Head of caudate nucleus (tissue), 42 donors: Measurements from ENCODE around the gene IPMK.
"Not testable (repeated sequence)": the region's sequence is repeated elsewhere in the genome, so short reads cannot be mapped to it uniquely, and the experiment has no call there.

Source experiments
- DNase-seq, 42 donors: peaks; one replicate each; pipeline versions ENCODE4 v3.0.0 to v3.0.0-alpha.2; 2020 to 2021; ENCODE audit warnings: mixed read lengths in 7 of 42
- intact Hi-C: fragments of 100-400 bp; cut with DNase I; formaldehyde crosslinking; loops from one replicate; pipeline ENCODE4 v1.15.0; 2022

IPMK gene

GRCh38 chr10:58240531-58240930, 27.2 kb downstream of the IPMK start:
- no peak for DNase-seq
- intact Hi-C loops: no loop called here

DNA sequence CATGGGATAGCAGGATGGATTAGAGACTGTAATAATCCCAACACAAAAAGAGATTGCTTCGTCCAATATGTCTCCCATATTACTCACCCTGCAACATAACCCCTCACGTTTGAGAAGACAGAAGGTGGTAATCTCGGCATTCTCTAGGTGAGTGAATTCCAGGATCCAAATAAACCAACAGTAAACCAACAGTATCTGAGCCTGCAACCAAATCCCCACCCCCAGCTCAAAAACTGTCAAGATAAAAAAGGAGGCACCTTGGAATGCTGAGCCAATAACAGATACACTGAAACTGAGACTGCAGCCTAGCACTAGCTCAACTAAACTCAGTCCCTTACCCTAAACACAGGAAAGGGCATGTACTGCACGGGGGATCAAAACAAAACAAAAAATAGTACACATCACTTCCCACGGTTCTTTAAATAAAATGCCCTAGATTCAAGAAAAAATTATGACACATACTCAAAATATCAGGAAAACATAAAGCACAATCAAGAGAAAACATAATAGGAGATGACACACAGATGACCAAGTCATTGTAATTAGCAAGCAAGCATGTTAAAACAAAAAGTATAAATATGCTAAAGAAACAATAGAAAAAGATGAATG, 28.0 kb downstream of the IPMK start:
- DNase-seq: no peak
- intact Hi-C loops: no loop called here

DNA sequence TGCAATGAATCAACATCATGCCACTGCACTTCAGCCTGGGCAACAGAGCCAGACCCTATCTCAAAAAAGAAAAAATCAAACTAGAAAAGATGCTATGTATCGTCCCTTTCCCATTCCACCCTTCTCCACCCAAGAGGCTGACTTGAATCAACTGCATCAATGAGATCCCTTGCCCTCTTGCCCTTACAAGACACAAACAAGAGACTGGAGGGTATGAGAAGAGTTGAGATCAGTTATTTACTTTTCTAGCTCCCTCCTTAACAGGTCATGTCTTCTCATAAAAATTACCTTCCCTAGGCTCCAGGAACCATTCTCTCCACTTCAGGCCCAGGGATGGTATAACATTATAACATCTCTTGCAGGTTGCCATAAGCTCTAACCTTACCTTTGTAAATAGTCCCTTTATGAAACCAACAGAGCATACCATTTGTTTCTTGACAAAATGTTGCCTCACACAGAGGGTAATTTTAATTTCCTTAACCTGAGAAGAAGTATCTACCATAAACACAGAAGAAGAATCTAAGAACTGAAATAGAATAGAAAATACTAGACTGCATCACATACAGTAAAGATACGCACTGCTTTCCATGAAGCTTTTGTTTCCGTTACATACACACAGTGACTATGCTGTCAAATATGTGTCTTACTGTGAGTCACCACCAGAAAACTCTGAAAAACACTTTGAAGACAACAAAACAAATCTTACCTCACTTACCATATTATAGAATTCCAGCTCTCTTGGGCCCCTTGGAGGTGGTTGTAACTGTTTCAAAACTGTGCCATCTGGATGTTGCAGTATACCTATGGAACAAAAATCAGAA, 30.5 kb downstream of the IPMK start:
- intact Hi-C loops: no loop called here
- no peak for DNase-seq

- DNase-seq: peak in 28 of 42 donors; percentile 6 to 70 (median 30)
- intact Hi-C loops: not testable (repeated sequence)
These were observed 37.8 kb downstream of the IPMK start for GRCh38 chr10:58229856-58230255.

DNA sequence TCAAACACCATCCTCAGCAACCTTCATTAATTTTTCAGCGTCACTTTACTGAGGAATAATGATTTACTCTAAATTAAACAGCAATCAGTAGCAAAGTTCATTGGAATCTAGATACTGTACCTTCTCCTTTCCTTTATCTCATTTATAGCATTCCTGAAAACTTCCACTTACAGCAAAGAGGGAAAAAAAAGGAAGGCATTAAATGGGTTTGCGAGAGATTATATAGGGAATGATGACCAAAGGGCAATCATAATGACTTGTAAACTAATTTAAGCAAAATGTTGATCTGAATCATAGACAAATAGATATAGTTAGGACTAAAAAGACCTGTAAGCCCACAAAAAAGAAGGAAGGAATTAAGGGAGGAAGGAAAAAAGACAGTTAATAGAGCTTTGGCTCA, 42.0 kb downstream of the IPMK start:
- intact Hi-C loops: no loop called here
- DNase-seq: no peak

GRCh38 chr10:58220769-58221451, 46.8 kb downstream of the IPMK start:
- DNase-seq: no peak
- intact Hi-C loops: no loop called here

DNA sequence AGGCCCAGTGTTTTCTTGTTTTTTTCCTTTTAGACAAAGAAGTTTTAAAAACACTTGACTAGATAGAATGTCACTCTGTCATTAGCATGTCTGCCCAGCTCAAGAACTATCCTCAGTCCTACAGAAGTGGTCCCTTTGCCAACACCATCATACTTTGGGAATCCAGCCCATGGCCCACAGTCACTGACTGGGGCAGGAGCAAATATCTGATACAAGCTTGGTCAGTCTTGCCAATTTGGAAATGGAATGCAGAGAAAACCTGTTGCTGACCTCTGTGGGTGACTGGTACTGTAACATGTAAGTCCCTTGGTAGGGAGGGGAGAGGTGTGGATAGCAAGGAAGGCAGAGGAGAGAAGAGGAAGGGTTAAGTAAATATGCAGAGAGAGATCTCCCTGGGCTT, 47.8 kb downstream of the IPMK start:
- intact Hi-C loops: no loop called here

DNA sequence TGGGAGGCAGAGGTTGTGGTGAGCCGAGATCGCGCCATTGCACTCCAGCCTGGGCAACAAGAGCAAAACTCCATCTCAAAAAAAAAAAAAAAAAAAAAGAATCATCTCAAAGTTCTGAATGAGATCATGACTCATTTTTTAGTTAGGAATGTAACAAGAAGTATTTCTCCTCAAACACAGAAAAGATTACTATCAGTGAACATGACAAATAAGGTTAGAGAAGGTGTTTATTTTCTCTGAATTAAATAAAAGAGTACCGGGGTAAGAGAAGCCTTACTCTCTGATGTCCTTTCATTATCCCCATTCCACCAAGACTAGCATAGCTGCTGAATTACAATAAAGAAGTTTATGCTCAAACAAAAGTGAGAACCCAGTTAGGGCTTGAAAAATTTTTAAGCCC, 50.1 kb downstream of the IPMK start:
- intact Hi-C loops: no loop called here
- DNase-seq: no peak

More for the DNA sequence above, 47.8 kb downstream of the IPMK start:
- no peak for DNase-seq

DNA sequence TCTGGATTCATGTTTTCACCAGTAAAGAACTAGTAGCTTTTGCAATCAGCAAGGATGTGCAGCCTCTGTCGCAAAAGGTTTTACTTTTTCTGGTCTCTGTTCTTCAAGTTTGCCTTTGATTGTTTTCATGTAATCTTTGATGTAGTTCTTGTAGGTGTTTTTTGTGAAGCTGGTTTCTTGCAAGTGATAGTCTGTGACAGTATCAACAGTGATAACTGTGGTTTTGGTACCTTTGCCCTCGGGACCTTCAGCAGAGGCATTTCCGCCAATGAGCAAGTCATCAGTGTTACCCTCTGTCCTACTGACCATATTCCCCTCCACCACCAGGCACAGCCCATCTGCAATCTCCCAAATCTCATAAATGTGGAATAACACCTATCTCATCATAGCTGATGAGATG, 55.1 kb downstream of the IPMK start:
- no peak for DNase-seq
- intact Hi-C loops: no loop called here

GRCh38 chr10:58210160-58210559, 57.5 kb downstream of the IPMK start:
- intact Hi-C loops: no loop called here
- DNase-seq: no peak

- intact Hi-C loops: no loop called here
- DNase-seq: peak in 7 of 42 donors; percentile 3 to 59 (median 18)
These were observed 58.0 kb downstream of the IPMK start for GRCh38 chr10:58209669-58210068.

DNA sequence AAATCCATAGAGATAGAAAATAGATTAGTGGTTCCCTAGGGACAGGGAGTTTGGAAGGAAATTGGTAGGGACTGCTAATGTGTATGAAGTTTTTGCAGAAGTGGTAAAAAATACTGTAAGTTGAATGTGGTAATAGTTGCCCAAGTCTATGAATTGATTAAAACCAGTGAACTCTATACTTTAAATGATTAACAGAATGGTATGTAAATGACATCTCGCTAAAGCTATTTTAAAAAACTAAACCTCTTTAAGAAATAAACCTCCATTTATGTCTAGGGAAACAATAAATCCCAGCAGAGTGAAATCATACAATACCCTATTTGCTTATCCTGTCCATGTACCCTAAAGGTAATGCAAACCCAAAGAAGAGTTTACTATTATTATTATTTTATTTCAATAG, 61.4 kb downstream of the IPMK start:
- intact Hi-C loops: no loop called here
- DNase-seq: no peak

DNA sequence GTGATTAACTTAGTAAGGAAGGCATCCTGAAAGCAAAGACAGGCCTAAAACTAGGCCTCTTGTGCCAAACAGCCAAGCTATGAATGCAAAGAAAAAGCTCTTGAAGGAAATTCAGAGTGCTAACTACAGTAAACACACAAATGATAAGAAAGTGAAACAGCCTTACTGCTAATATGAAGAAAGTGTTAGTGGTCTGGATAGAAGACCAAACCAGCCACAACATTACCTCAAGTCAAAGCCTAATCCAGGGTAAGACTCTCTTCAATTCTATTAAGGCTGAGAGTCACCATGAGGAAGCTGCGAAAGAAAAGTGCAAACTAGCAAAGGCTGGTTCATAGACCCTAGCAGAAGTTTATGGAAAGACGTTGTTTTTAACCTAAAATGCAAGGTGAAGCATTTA, 66.0 kb downstream of the IPMK start:
- intact Hi-C loops: no loop called here

DNA sequence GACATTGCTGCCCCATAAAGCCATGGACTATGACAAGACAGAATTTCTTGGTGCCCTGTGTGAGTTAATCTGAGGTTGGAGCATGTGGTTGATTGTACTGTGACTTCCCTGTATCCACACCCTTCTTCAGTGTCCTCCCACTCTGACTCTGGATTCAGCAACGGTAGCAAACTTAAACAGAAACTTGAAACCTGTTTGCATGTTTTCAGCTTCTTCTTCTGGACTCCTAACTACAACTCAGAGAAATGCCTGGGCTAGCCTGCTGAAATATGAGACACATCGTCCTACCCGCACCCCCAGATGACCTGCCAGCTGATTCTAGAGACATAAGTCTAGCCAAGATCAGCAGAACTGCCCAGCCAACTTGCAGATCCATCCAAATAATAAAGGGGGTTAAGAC, 78.4 kb downstream of the IPMK start:
- intact Hi-C loops: no loop called here
- DNase-seq: peak in 1 of 42 donors; percentile 7

More for the DNA sequence above, 66.0 kb downstream of the IPMK start:
- DNase-seq: no peak

DNA sequence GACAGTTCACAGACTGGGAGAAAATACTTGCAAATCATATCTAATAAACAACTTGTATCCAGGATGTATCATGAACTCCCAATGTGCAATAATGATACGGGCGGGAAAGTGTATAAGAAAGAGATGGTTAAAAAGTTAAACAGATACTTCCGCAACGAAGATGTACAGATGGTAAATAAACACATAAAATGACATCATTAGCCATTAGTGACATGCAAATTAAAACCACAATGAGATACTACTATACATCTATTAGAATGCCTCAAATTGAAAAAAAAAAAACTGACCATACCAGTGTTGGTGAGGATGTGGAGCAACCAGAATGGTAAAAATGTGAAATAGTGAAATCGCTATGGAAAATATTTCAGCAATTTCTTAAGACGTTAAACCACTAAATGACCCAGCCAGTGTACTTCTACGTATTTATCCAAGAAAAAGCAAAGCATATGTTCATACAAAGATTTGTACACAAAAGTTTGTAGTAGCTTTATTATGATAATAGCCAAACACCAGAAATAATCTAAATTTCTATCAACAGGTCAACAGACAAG, 83.5 kb downstream of the IPMK start:
- intact Hi-C loops: no loop called here

GRCh38 chr10:58180666-58181065, 87.0 kb downstream of the IPMK start:
- DNase-seq: no peak
- intact Hi-C loops: no loop called here

More for the DNA sequence above, 83.5 kb downstream of the IPMK start:
- no peak for DNase-seq

- no peak for DNase-seq
- intact Hi-C loops: loop anchor here (5.0 kb wide), 1 partner anchor 113 kb away; no protein-coding TSS in a partner anchor
These were observed 88.5 kb downstream of the IPMK start for GRCh38 chr10:58179238-58179637.

DNA sequence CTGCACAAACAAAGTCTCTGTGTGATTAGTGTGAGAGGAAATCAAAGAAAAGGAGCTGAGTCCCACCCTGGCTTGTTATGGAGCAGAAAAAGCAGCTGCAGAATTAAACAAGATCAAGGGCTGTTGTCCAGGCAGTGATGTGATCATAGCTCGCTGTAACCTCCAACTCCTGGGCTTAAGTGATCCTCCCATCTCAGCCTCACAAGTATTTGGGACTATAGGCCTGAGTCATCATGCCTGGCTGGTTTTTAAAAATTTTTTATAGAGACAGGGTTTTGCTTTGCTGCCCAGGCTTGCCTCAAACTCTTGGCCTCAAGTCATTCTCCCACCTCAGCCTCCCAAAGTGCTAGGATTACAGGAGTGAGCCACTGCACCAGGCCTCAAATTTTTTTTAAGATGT, 88.9 kb downstream of the IPMK start:
- DNase-seq: no peak
- intact Hi-C loops: loop anchor here (5.0 kb wide), 1 partner anchor 113 kb away; no protein-coding TSS in a partner anchor

DNA sequence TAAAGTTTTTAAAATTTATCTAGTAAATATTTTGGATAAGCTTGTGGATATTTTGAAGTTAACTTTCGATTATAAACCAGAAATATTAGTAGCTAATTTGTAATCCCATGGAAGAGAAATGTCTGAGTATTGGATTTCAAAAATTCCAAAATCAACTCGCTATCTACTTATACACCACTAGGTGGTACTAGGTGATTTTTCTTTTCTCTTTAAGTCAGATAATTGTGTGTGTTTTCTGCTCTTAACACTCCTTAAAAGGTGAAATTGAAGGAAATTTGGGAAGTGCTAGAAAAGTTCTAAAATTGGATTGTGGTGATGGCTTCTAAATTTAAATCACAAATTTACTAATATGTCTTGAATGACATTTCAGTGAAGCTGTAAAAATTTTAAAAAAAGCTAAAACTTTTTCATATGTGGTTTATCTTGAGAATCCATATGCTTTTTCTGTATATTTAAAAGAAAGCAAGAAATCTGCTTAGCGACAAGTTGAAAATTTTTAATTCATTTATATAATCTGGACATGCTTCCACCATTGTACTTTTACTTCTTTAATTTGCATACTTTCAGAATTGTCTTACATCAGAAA, 90.2 kb downstream of the IPMK start:
- no peak for DNase-seq
- intact Hi-C loops: loop anchor here (5.0 kb wide), 1 partner anchor 115 kb away; no protein-coding TSS in a partner anchor
